GM18502 (cell line): ENCODE results near the gene NREP.

Experiments used
- ATAC-seq: cut with Tn5 transposase; IDR thresholded peaks from one replicate; pipeline ENCODE4 v1.9.1; 2021; ENCODE audit warnings: mild to moderate bottlenecking; ENCODE audit not compliant: unreplicated experiment, poor library complexity

NREP gene, protein sequence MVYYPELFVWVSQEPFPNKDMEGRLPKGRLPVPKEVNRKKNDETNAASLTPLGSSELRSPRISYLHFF

DNA sequence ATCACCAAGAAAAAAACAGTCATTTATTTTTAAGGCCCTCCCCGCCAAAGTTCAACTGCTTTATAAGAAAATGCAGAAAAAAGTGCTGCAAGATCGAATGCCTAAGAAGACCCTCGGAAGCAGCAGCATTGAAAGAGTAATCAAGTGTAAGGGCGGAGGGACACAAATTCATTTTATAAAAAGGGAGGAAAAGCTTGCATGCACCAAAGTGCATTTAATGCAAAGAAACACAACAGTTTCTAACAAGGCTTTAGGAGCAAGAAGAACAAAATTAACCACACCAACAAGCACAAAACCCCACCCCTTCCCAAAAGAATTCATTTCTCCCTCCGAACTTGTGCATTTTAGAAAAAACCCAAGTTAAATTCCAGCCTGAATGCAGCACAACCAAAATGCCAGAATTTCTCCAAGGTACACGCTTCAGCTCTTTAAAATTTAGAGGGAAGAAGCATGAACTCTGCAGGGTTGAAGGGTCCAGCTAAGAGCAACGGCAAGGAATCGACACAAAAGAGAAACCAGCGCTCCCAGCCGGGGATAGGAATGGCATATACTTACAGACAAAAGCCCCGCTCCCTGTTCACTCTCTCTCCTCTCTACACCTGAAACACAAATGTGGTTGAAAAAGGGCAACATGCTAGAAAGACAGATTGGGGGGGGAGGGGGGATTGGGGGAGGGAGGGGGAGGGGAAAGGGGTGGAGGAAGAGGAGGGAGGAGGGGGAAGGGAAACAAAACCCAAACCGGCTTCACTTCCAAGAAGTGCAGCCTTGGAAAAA, at the start of gene NREP:
Gene NREP, minus strand, starts transcription at position 614 of the 774 bp plus-strand sequence. CDS start 1,422 bp downstream, outside the sequence.
- peak; percentile 7 for ATAC-seq

DNA sequence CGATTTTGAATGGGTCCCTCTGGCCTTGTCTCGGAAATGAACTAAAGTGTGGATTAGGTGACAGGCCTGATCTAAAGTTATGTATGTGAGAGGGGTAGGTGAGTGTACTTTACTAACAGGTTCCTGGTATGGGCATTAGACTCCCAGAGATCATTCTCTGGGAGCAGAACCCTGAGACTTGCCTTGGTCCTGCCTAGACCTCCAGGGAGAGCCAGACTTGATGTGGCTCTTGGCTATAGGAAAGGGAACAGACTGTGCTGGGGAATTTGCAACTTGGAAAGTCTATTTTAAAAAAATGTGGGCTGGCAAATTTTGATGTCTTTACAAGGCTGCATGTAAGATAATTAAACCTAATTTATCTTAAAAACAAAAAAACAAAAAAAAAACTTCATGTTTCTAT, 49.8 kb upstream of the NREP start:
- ATAC-seq = no peak

DNA sequence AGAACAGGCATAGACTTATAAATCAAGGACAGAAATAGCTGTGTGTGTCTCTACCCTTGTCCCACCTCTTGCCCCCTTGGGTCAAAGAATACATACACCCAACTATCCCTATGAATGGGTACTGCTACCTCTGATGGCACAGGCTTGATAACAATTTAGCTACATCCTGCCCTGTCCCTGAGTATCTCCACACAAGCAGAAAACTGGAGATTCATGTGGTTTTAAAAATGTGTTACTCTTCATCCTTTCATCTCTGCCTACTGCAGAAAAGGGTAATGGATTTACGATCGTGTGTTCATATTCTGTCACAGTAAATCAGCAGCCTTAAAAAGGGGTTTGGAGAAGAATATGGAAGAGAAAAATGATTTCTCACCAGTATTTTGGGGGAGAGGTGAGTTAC, 49.2 kb upstream of the NREP start:
- no peak for ATAC-seq

DNA sequence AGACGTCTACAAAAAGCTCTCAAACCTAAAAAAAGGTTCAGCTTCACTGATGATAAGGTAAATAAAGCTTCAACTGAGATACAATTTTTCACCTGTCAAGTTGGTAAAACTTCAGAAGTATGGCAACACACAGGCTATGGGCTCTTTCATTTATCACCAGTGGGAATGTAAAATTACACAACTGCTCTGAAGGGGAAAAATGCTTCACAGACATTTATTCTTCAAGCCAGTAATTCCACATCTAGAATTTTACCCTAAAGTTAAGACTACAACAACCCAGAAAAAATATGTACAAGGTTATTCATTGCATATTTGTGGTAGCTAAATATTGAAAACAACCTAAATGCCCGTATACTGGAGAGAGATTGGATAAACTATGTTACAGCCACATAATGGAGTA, 48.1 kb upstream of the NREP start:
- no peak for ATAC-seq

DNA sequence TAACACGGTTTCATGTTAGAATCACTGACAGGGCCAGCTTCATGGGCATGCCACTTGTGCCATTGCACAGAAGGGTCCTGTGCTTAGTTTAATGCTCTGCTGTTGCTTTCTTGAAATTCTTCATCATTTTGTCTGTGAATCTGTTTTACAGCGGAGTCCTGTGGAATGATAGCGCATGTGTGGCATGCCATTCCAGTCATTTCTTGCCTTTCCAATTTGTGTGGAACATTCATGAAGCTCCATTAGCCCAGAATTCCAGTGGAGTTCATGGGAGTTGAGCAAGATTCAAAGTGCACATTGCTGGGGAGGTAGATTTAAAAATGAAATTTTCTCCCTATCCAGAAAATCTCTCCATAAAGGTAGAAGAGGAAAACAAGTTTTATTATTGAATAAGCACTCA, 43.4 kb upstream of the NREP start:
- no peak for ATAC-seq

DNA sequence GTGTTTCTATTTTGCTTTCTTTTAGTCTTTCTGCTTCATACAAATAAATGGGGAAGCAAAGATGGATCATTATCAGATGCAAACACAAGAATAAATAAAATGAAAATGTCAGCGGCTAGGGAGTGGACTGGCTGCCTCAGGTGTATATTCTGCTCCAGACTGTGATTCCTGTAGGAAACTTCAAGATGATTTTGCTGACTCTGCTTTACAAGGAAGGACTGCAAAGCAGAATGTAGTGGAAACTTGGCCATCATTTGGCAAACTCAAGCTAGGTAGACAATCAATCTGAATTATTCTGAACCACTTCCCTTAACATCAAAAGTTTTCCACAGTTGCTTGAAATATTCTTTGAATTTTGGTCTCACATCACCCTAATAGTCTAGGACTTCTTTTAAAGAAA, 38.1 kb upstream of the NREP start:
- ATAC-seq = no peak

GRCh38 chr5:111792471-111793058, 35.6 kb upstream of the NREP start:
- ATAC-seq = no peak

GRCh38 chr5:111790295-111790694, 33.3 kb upstream of the NREP start:
- no peak for ATAC-seq

GRCh38 chr5:111787006-111787405, 30.0 kb upstream of the NREP start:
- no peak for ATAC-seq

GRCh38 chr5:111784491-111785181, 27.6 kb upstream of the NREP start:
- no peak for ATAC-seq

GRCh38 chr5:111783537-111783936, 26.5 kb upstream of the NREP start:
- ATAC-seq = no peak

GRCh38 chr5:111782216-111782615, 25.2 kb upstream of the NREP start:
- no peak for ATAC-seq

DNA sequence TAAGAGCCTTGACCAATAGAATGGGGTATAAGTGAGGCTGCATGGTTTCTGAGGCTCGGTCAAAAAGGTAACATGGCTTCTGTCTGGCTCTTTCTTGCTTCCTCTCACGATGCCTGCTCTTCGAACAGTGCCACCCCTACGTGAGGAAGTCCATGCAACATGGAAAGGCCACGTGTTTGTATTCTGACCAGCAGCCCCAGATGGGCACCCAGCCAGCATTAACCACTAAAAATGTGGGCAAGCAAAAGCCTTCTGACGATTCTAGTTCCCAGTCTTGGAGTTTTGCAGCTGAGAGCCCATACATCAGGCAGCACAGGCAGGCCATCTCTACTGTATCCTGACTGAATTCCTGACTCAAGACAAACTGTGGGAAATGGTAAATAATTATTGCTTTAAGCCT, 24.2 kb upstream of the NREP start:
- no peak for ATAC-seq

- ATAC-seq = no peak
These were observed 22.9 kb upstream of the NREP start for GRCh38 chr5:111779922-111780292.

DNA sequence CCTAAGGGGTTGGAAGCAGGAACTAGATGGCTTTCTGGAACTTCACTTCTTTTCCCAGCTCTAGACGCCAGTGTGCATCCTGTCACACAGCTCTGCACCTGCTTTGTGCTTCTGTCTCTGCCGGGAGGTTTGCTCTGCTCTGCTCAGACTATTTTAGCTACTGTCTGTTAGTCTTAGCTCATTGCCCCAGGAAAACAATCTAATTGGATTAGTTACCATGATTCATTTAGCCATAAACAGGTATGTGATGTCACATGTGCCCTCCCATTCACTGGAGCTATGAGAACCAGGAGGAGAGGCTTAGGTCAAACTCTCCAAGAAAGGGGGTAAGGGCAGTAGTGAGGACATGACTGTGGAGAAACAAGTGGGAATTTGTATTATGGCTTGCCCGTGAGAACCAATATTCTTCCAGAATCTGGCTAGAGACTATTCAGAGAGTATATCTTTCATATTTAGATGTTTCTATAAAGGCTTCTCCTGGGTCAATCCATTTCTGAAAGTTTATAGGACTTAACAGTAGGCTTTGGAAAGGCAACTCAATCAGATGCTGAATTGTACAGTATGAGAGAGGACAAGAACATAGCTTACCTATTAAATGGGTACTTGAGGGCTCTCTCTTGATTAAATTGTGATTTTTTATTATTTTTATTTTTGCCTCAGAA, 22.4 kb upstream of the NREP start:
- ATAC-seq = no peak

DNA sequence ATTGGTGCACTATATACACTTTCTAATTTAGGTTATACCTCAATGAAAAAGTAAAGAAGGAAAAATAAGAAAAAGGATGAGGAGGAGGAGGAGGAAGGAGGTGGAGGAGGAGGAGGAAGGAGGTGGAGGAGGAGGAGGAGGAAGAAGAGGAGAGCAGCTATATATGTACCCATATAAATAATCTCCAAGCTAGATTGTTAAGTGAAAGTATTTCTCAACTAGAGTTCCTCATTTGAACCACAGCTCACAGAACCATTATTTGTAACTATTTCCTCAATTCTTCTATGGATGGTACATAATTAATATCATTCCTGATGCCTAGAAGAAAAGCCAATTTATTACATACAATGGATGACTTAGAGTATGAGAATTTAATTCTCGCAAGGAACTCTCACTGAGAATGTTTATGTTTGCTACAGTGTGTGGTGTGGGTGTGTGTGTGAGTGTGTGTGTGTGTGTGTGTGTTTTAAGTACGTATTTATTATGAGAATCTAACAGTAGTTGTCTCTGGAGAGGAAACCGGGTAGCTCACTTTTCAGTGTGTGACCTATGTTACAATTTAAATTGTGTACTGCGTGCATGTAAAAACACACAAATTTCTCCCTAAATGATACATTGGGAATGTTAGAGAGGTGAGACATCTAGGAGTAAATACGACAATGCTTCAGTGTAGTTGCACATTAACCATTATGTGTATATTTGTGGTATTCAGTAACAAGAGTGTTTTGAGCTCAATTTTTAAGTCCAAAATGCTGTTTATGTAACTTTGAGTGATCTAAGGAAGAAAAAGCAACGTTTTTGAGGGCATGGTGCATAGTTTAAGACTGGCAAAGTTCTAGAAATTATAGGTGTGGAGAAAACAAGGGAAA, 20.2 kb upstream of the NREP start:
- ATAC-seq = no peak

DNA sequence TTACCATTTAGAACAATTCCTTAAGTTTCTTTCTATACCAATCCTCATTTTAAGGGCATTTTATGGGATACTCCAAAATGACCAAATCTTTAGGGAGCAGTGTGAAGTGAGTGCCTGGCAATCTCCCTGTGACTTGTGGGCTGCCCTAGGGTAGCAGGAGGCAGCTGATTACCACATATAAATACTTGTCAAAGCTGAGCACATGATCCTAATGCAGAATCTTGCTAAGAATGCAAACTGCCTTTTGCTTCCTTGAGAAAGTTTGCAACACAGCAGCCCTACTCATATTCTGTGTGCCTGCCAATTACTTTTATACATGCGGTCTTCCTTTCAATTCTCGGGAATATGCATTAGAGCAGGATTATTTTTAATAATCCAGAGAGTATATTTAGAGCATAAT, 18.2 kb upstream of the NREP start:
- ATAC-seq = no peak

DNA sequence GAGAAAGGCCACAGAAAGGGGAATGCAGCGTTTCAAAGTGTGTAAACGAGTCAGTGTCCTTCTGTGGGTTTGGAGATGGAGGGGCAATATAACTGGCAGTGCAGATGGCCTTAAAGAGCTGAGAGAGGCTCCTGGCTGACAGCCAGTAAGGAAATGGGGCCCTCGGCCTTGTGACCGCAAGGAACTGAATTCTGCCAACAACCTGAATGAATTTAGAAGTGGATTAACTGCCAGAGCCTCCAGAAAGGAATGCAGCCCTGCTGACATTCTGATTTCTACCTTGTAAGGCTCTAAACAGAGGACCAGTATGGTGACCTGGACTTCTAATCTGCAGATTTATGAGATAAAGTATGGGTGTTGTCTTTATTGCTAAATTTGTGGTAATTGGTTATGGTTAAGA, 17.5 kb upstream of the NREP start:
- ATAC-seq = peak; percentile 62

DNA sequence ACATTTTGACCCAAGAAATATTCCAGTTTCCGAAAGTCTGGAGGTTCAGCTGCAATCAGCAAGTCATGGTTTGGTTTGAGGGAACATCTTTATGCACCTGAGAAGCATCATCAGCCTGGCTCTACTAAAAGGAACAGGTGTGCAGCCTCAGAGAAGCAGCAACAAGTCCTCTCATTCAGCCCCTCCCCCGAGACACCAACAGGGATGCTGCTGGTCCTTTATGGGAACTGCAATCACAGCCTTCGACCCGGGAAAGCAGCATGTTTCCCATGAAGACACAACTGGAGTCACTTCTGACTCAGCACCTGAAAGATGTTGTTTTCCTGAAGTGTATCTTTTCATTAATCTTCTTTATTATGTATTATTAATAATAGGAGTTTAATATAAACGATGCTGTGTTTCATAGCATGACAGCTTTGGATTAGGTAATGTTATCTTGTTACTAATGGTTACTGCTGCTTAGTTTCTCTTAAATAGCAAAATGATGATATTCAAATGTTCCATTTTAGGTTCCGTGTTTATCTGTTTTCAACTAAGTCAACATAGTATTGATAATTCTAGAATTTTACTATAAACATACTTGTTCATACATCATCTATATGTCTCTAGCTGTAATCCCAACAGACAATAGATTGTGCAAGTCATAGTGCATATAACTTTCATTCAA, 15.6 kb upstream of the NREP start:
- no peak for ATAC-seq
